ENCODE results near the gene DAPK2.

DAPK2 gene

GRCh38 chr15:63994073-63994600, 52.1 kb downstream of the DAPK2 start:
- Mint-ChIP-seq H3K27ac (no peak overlapping the region), H3K4me3 (no peak overlapping the region), H3K4me1 (peaks cover 37% of the 10 kb centered on the region), H3K27me3 (ENCODE audit: low read depth) (peaks cover 6% of the 10 kb centered on the region), H3K9me3 (no peaks in the 10 kb centered on the region), H3K36me3 (ENCODE audit: low read depth) (no peaks in the 10 kb centered on the region)
- no peak for TF ChIP-seq CTCF (IDR thresholded peaks at IDR 0.05; ENCODE audit: unreplicated experiment in 3 of 3)

- H3K4me3 Mint-ChIP-seq = no peak overlapping the region
- TF ChIP-seq CTCF (IDR thresholded peaks at IDR 0.05; ENCODE audit: unreplicated experiment in 3 of 3) = no peak
- H3K27me3 Mint-ChIP-seq (ENCODE audit: low read depth) = no peaks in the 10 kb centered on the region
- H3K36me3 Mint-ChIP-seq (ENCODE audit: low read depth) = no peaks in the 10 kb centered on the region
- H3K27ac Mint-ChIP-seq = peak overlapping the region in 2 of 3 experiments; percentile 5 to 48
- no peaks in the 10 kb centered on the region for H3K9me3 Mint-ChIP-seq
- peaks cover 31% of the 10 kb centered on the region for H3K4me1 Mint-ChIP-seq
These were observed 54.0 kb downstream of the DAPK2 start for GRCh38 chr15:63992300-63992699.

GRCh38 chr15:63991706-63992105, 54.6 kb downstream of the DAPK2 start:
- H3K27ac Mint-ChIP-seq = peak overlapping the region in 1 of 3 experiments; percentile 48
- no peaks in the 10 kb centered on the region for H3K9me3 Mint-ChIP-seq
- no peak for TF ChIP-seq CTCF (IDR thresholded peaks at IDR 0.05; ENCODE audit: unreplicated experiment in 3 of 3)
- H3K4me3 Mint-ChIP-seq = no peak overlapping the region
- no peaks in the 10 kb centered on the region for H3K27me3 Mint-ChIP-seq (ENCODE audit: low read depth)
- H3K4me1 Mint-ChIP-seq = peaks cover 36% of the 10 kb centered on the region
- no peaks in the 10 kb centered on the region for H3K36me3 Mint-ChIP-seq (ENCODE audit: low read depth)

DNA sequence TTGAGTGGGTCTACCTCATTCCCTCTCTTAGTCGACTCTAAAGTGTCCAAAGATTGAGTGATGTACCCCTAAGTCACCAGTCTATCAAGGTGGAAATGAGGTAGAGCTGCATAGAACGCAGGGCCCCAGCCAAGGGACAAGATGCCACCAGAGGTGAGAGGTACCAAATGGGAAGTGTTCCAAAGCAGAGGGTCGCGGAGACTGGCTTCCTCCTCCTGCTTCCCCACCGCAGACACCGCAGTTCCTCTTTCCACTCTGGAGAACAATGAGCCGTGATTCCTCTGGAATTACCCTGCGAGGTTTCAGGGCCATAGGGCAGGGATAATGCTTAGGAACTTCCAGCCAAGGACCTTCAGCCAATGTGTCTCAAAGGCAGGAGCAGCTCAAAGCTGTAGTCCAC, 55.8 kb downstream of the DAPK2 start:
- Mint-ChIP-seq H3K4me1 (peaks cover 44% of the 10 kb centered on the region), H3K27me3 (ENCODE audit: low read depth) (no peaks in the 10 kb centered on the region), H3K36me3 (ENCODE audit: low read depth) (no peaks in the 10 kb centered on the region), H3K9me3 (no peaks in the 10 kb centered on the region), H3K4me3 (no peak overlapping the region), H3K27ac (no peak overlapping the region)
- no peak for TF ChIP-seq CTCF (IDR thresholded peaks at IDR 0.05; ENCODE audit: unreplicated experiment in 3 of 3)

- H3K27me3 Mint-ChIP-seq (ENCODE audit: low read depth) = no peaks in the 10 kb centered on the region
- no peaks in the 10 kb centered on the region for H3K36me3 Mint-ChIP-seq (ENCODE audit: low read depth)
- no peaks in the 10 kb centered on the region for H3K9me3 Mint-ChIP-seq
- peaks cover 53% of the 10 kb centered on the region for H3K4me1 Mint-ChIP-seq
- TF ChIP-seq CTCF (IDR thresholded peaks at IDR 0.05; ENCODE audit: unreplicated experiment in 3 of 3) = no peak
- no peak overlapping the region for H3K27ac Mint-ChIP-seq
- H3K4me3 Mint-ChIP-seq = no peak overlapping the region
These were observed 58.4 kb downstream of the DAPK2 start for GRCh38 chr15:63987796-63988378.

- Mint-ChIP-seq H3K36me3 (ENCODE audit: low read depth) (no peaks in the 10 kb centered on the region), H3K27ac (peak overlapping the region in 1 of 3 experiments; percentile 20), H3K4me1 (peaks cover 52% of the 10 kb centered on the region), H3K27me3 (ENCODE audit: low read depth) (no peaks in the 10 kb centered on the region), H3K9me3 (no peaks in the 10 kb centered on the region), H3K4me3 (no peak overlapping the region)
- no peak for TF ChIP-seq CTCF (IDR thresholded peaks at IDR 0.05; ENCODE audit: unreplicated experiment in 3 of 3)
These were observed 59.4 kb downstream of the DAPK2 start for GRCh38 chr15:63986751-63987341.

Data from nephron (organoid).